ACHN (cell line): Measurements from ENCODE around the gene CNTNAP2.

ENCODE experiments used
- DNase-seq: peaks from one replicate; pipeline ENCODE4 v3.0.0-alpha.2; 2015
- in situ Hi-C: cut with HindIII; loops from 2 replicates; pipeline ENCODE4 v1.10.0; 2017; ENCODE audit warnings: low sequenced_read_pairs, low pct_ligation_motif_present, low pct_unique_long_range_greater_than_20kb

The CNTNAP2 gene

DNA sequence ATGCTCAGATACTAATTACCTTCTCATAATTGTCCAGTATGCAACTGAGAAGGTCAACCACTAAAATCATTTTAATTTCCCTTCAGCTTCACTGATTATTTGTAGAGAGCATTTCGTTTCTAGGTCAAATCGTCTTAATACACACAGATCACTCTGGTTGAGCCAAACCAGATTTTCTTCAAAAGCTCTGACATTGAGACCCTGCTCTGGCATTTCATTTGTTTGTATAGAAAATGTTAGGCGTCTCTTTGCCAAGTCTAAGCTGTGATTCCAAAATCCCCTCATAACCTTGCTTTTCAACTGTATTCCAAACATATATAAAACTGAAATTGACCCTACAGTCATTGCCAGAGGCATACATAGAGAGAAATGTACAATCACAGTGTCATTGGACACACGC, 520.0 kb downstream of the CNTNAP2 start:
- DNase-seq = no peak
- in situ Hi-C loops = no loop called here

DNA sequence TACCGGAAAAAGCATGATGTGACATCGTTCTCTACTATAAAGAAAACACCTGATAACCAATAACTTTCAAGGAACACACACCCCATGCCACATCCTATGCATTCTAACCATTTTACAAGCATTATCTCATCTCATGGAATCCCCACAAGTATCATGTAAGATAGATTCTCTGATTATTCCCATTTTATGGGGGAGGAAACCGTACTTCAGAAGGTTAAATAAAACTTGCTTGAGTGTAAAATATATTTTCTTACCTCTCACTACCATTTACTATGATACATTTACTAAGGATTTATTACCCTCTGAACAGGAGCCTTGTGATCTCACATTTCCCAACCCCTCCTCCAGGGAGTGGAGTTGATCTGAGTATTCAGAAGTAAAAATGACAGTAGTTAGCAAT, 522.7 kb downstream of the CNTNAP2 start:
- in situ Hi-C loops = no loop called here
- no peak for DNase-seq

GRCh38 chr7:146641491-146641890, 524.9 kb downstream of the CNTNAP2 start:
- no peak for DNase-seq
- in situ Hi-C loops = no loop called here

- in situ Hi-C loops = no loop called here
- no peak for DNase-seq
These were observed 528.9 kb downstream of the CNTNAP2 start for GRCh38 chr7:146645383-146645976.

GRCh38 chr7:146647445-146647844, 530.8 kb downstream of the CNTNAP2 start:
- in situ Hi-C loops = no loop called here
- DNase-seq = no peak

- no peak for DNase-seq
- in situ Hi-C loops = no loop called here
These were observed 535.6 kb downstream of the CNTNAP2 start for GRCh38 chr7:146652176-146652575.

- in situ Hi-C loops = no loop called here
- DNase-seq = no peak
These were observed 537.4 kb downstream of the CNTNAP2 start for GRCh38 chr7:146654048-146654447.

DNA sequence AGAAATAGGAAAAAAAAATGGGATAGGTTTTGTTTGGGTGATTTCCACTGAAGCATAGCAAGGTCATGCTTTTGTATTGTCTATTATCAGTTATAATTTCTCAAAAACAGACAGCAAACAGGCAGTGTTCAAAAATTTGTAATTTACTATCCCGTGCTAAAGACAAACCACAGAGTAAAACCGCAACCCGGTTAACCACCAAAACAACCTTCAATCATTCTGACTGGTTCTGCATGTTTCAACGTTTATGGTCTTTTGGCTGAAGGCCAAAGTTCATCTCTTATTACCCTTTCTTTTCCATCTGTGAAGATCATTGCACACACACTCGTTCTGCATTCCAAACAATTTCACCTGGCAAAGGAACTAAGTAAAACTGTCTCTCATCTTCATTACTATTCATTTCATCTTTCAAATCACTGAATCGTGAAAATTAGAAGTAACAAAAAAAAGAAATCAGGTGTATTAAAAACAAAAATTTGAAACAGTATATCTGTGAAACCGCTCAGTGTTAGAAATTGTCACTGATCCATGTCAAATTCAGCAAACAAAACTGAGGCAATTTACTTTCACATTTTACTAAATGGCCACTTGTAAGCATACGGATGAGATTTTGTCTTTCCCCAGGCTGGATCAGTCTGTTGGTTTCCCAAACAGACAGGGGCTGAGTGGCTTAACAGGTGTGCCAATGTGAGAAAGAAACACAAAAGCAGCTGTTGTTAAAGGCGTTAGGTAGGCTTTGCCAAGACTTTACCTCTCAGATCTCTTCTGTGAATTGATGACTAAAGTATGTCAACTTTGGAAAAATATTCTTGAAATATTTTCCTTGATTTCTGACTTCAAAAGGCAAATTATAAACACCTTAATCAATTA, 539.6 kb downstream of the CNTNAP2 start:
- in situ Hi-C loops = no loop called here
- no peak for DNase-seq

GRCh38 chr7:146656988-146657387, 540.4 kb downstream of the CNTNAP2 start:
- in situ Hi-C loops = no loop called here
- no peak for DNase-seq

DNA sequence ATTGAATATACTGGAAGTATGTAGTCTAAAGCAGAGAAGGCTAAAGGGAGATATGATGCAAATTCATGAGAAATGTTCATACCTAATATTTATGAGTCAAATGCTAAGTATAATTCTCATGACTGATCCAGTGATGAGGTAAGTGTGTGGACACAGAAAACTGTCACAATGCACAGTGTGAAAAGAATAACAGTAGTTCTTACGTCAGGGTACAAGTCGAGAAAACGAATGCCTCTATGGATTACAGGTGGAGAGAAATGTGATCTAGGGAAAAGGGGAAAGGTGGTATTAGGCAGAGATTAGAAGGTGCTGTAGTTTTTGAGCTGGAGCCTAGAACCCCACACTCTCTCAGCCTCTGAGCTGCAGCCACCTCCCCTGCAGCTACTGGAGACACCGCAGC, 542.0 kb downstream of the CNTNAP2 start:
- in situ Hi-C loops = no loop called here

GRCh38 chr7:146659732-146660131, 543.1 kb downstream of the CNTNAP2 start:
- in situ Hi-C loops = no loop called here
- no peak for DNase-seq

More for the DNA sequence above, 542.0 kb downstream of the CNTNAP2 start:
- DNase-seq = no peak

DNA sequence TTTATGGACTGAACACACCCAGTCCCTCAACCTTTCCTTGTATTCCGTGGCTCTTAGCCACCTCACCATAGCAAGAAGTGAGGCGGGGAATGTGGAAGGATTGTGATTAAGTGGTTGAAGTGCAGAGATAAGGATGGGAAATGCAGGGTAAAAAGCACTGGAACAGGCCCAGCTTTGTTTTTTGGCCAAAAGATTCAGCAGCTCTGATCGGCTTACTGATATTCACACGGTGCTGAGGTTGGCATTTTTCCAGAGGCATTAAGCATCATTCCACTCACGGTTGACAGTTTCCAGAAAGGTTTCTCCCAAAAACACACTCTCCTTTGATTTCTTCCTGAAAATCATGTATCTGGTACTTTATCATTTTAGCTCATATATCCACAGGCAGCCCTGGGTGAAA, 544.2 kb downstream of the CNTNAP2 start:
- in situ Hi-C loops = no loop called here
- DNase-seq = no peak

DNA sequence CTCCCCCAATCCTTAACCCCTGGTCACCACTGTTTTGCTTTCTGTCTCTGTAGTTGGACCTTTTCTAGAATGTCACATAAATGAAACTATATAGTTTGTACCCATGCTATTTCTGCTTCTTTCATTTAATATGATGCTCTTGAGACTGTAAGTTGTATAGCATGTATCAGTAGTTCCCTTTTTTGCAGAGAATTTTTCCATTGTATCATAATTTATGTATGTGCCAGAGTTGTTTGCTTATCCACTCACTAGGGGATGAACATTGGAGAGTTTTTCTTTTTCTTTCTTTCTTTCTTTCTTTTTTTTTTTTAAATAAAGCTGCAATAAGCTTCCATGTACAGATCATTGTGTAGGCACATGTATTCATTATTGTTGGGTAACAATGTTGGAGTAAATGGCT, 544.8 kb downstream of the CNTNAP2 start:
- no peak for DNase-seq
- in situ Hi-C loops = no loop called here

DNA sequence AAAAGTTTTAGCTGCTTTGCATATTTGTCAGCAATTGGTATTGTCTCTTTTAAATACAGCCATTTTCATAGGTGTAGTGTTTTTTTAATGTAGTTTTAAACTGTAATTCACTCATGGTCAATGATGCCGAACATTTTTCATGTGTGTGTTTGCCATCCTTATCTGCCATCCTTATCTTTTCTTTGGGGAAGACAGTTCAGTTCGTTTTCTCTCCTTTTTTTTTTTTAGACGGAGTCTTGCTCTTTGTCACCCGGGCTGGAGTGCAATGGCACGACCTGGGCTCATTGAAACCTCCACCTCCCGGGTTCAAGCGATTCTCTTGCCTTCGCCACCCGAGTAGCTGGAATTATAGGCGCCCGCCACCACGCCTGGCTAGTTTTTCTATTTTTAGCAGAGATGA, 545.3 kb downstream of the CNTNAP2 start:
- no peak for DNase-seq
- in situ Hi-C loops = no loop called here

- no peak for DNase-seq
- in situ Hi-C loops = no loop called here
These were observed 548.4 kb downstream of the CNTNAP2 start for GRCh38 chr7:146665023-146665422.

GRCh38 chr7:146670532-146670931, 553.9 kb downstream of the CNTNAP2 start:
- no peak for DNase-seq
- in situ Hi-C loops = no loop called here

DNA sequence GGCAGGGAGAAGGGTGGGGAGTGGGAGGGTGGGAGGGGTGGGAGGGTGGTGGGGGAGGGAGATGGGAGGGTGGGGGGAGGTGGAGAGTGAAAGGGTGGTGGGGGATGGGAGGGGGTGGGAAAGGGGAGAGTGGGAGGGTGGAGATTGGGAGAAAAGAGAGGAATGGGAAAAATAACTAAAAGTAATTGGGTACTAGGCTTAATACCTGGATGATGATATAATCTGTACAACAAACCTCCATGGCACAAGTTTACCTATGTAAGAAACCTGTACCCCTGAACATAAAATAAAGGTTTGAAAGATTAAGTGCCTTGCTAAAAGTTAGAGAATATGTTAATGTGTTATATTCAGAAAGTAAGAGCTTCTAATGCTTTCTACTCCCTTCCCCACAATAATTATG, 564.9 kb downstream of the CNTNAP2 start:
- DNase-seq = no peak
- in situ Hi-C loops = no loop called here

GRCh38 chr7:146683439-146683838, 566.8 kb downstream of the CNTNAP2 start:
- in situ Hi-C loops = no loop called here
- DNase-seq = no peak

GRCh38 chr7:146690987-146691386, 574.4 kb downstream of the CNTNAP2 start:
- no peak for DNase-seq
- in situ Hi-C loops = no loop called here

- in situ Hi-C loops = no loop called here
- DNase-seq = no peak
These were observed 582.5 kb downstream of the CNTNAP2 start for GRCh38 chr7:146698995-146699610.
